ENCODE data around the gene PF4V1.

The PF4V1 gene

GRCh38 chr4:73847526-73848182 lies 5.4 kb upstream of the PF4V1 start:
- no peak for DNase-seq

- no peak for DNase-seq
Measured at GRCh38 chr4:73848183-73848777, 4.8 kb upstream of the PF4V1 start.

- DNase-seq = no peak
Measured at GRCh38 chr4:73850261-73850970, 2.7 kb upstream of the PF4V1 start.

GRCh38 chr4:73851293-73851692 lies 1.8 kb upstream of the PF4V1 start:
- DNase-seq = no peak

- DNase-seq = no peak
Measured at GRCh38 chr4:73852771-73853170, 325 bp upstream of the PF4V1 start.

- DNase-seq = no peak
Measured at GRCh38 chr4:73853718-73854473, 800 bp downstream of the PF4V1 start.

- no peak for DNase-seq
Measured at GRCh38 chr4:73855406-73855805, 2.3 kb downstream of the PF4V1 start.

GRCh38 chr4:73856518-73856917 lies 3.4 kb downstream of the PF4V1 start:
- no peak for DNase-seq

GRCh38 chr4:73859614-73860088 lies 6.6 kb downstream of the PF4V1 start:
- DNase-seq = no peak

- no peak for DNase-seq
Measured at GRCh38 chr4:73860181-73860580, 7.1 kb downstream of the PF4V1 start.

GRCh38 chr4:73860917-73861316 lies 7.8 kb downstream of the PF4V1 start:
- no peak for DNase-seq

GRCh38 chr4:73862322-73862721 lies 9.2 kb downstream of the PF4V1 start:
- no peak for DNase-seq

- no peak for DNase-seq
Measured at GRCh38 chr4:73864365-73864764, 11.3 kb downstream of the PF4V1 start.

GRCh38 chr4:73864961-73865360 lies 11.9 kb downstream of the PF4V1 start:
- no peak for DNase-seq

GRCh38 chr4:73865431-73866096 lies 12.5 kb downstream of the PF4V1 start:
- no peak for DNase-seq

- no peak for DNase-seq
Measured at GRCh38 chr4:73866246-73866645, 13.2 kb downstream of the PF4V1 start.

- DNase-seq = no peak
Measured at GRCh38 chr4:73867783-73868182, 14.7 kb downstream of the PF4V1 start.

- no peak for DNase-seq
Measured at GRCh38 chr4:73868206-73869129, 15.4 kb downstream of the PF4V1 start.

- no peak for DNase-seq
Measured at GRCh38 chr4:73869130-73870055, 16.3 kb downstream of the PF4V1 start, which contains the start of gene CXCL1. Gene CXCL1 (plus strand): TSS chr4:73869393. CDS start chr4:73869471, 78 bp downstream.

GRCh38 chr4:73870260-73870659 lies 17.2 kb downstream of the PF4V1 start:
- DNase-seq = no peak

All from stimulated activated CD4-positive, alpha-beta T cell treated with anti-CD3 and anti-CD28 coated beads, Interleukin-2, amount 100 ng/mL, for 24 hours (primary cell).